Esophagus squamous epithelium (tissue), 5 donors: ENCODE results near the gene AP1S3. TPM values are rescaled to one million over a fixed set of nuclear protein-coding genes. Genes with fewer than 3 reads are reported as not detected.

ENCODE experiments used
- DNase-seq: peaks from one replicate; lab custom pipeline; 2025; lab: John Stamatoyannopoulos, UW
- H3K27ac ChIP-seq, 4 donors: fragments of 200-600 bp; sonication (generic); one replicate each; pipeline ENCODE4 v1.5.1; 2016 to 2019; ENCODE audit warnings: mild to moderate bottlenecking in 1 of 4
- H3K27me3 ChIP-seq, 4 donors: fragments of 200-600 bp; sonication (generic); 1 replicate in 3 of 4; 2 replicates in 1 of 4; pipeline versions ENCODE4 v1.5.1 to v1.6.0; 2017 to 2021; ENCODE audit warnings: antibody characterized with exemption in 1 of 4
- H3K36me3 ChIP-seq, 3 donors: fragments of 200-600 bp; sonication (generic); one replicate each; pipeline ENCODE4 v1.5.1; 2016 to 2019
- H3K4me1 ChIP-seq, 3 donors: fragments of 200-600 bp; sonication (generic); one replicate each; pipeline ENCODE4 v1.5.1; 2017 to 2019
- H3K4me3 ChIP-seq, 4 donors: fragments of 200-600 bp; sonication (generic); 1 replicate in 3 of 4; 2 replicates in 1 of 4; pipeline ENCODE4 v1.5.1; 2016 to 2019; ENCODE audit warnings: mild to moderate bottlenecking in 2 of 4, moderate library complexity in 1 of 4
- H3K9me3 ChIP-seq, 3 donors: fragments of 200-600 bp; sonication (generic); one replicate each; pipeline ENCODE4 v1.5.1; 2016 to 2019
- CTCF ChIP-seq, 6 experiments: fragments of 450-650 bp in 4 of 6; fragments of 200-600 bp in 2 of 6; sonication (generic) in 2 of 6; IDR thresholded peaks; one replicate each; pipeline ENCODE4 v1.5.1; 2016 to 2019; ENCODE audit warnings: antibody characterized with exemption in 6 of 6, mild to moderate bottlenecking in 4 of 6, moderate library complexity in 4 of 6
- POLR2A ChIP-seq, 4 donors: fragments of 450-650 bp; IDR thresholded peaks; one replicate each; pipeline ENCODE4 v1.6.1; 2017; ENCODE audit warnings: antibody characterized with exemption in 4 of 4, mild to moderate bottlenecking in 4 of 4, moderate library complexity in 3 of 4
- WGBS, 2 donors: methylation state at CpG; one replicate each; pipeline ENCODE4 v1.1.5; 2018; 5-methylcytosine and 5-hydroxymethylcytosine counted together
- intact Hi-C: fragments of 100-400 bp; cut with DNase I; formaldehyde crosslinking; loops from one replicate; pipeline ENCODE4 v1.15.0; 2022
- total RNA-seq, 4 donors: library from RNA; depleted of rRNA; stranded (reverse); fragments of >200 nt; gene quantifications; one replicate each; pipeline ENCODE4 v1.1.0, GENCODE V29; 2016
- donor health status: DM: yes; HTN: yes; CAD: no.

The AP1S3 gene
- total RNA-seq, 4 donors from 2014 or later, result 11.3 to 27.4 (median 15.6) TPM

GRCh38 chr2:223740679-223741078 lies 96.7 kb downstream of the AP1S3 start:
- Histone ChIP-seq H3K4me3 (no peak overlapping the region), H3K27me3 (no peaks in the 10 kb centered on the region), H3K36me3 (no peaks in the 10 kb centered on the region), H3K27ac (no peak overlapping the region), H3K9me3 (no peaks in the 10 kb centered on the region), H3K4me1 (no peaks in the 10 kb centered on the region)
- intact Hi-C loops, result no loop called here
- WGBS, 2 donors, result 65 to 100% methylated on average over 2 to 5 of the region's 5 CpGs
- TF ChIP-seq CTCF (IDR thresholded peaks at IDR 0.05) (no peak), POLR2A (IDR thresholded peaks at IDR 0.05) (no peak)
- no peak for DNase-seq

- Histone ChIP-seq H3K36me3 (no peaks in the 10 kb centered on the region), H3K27me3 (no peaks in the 10 kb centered on the region), H3K9me3 (no peaks in the 10 kb centered on the region), H3K4me3 (no peak overlapping the region), H3K27ac (no peak overlapping the region), H3K4me1 (no peaks in the 10 kb centered on the region)
- WGBS, 2 donors, result 90 to 91% methylated on average over 6 of the region's 6 CpGs
- intact Hi-C loops, result no loop called here
- TF ChIP-seq CTCF (IDR thresholded peaks at IDR 0.05) (no peak), POLR2A (IDR thresholded peaks at IDR 0.05) (no peak)
- DNase-seq, result no peak
Observed at GRCh38 chr2:223737207-223737606, 100.2 kb downstream of the AP1S3 start.

GRCh38 chr2:223736488-223736887 lies 100.9 kb downstream of the AP1S3 start:
- no peak for DNase-seq
- H3K4me1 ChIP-seq, result no peaks in the 10 kb centered on the region
- WGBS, 2 donors, result 83 to 86% methylated on average over 4 of the region's 4 CpGs
- H3K27ac ChIP-seq, result no peak overlapping the region
- TF ChIP-seq POLR2A (IDR thresholded peaks at IDR 0.05) (no peak), CTCF (IDR thresholded peaks at IDR 0.05) (no peak)
- no peak overlapping the region for H3K4me3 ChIP-seq
- H3K36me3 ChIP-seq, result no peaks in the 10 kb centered on the region
- intact Hi-C loops, result no loop called here
- H3K9me3 ChIP-seq, result no peaks in the 10 kb centered on the region
- no peaks in the 10 kb centered on the region for H3K27me3 ChIP-seq

GRCh38 chr2:223735659-223736244 lies 101.6 kb downstream of the AP1S3 start:
- intact Hi-C loops, result no loop called here
- TF ChIP-seq CTCF (IDR thresholded peaks at IDR 0.05) (no peak), POLR2A (IDR thresholded peaks at IDR 0.05) (no peak)
- H3K27ac ChIP-seq, result no peak overlapping the region
- 69 to 73% methylated on average over 4 of the region's 4 CpGs for WGBS, 2 donors
- H3K27me3 ChIP-seq, result no peaks in the 10 kb centered on the region
- no peaks in the 10 kb centered on the region for H3K9me3 ChIP-seq
- no peaks in the 10 kb centered on the region for H3K4me1 ChIP-seq
- no peaks in the 10 kb centered on the region for H3K36me3 ChIP-seq
- no peak for DNase-seq
- no peak overlapping the region for H3K4me3 ChIP-seq

- TF ChIP-seq CTCF (IDR thresholded peaks at IDR 0.05) (no peak), POLR2A (IDR thresholded peaks at IDR 0.05) (no peak)
- no peak overlapping the region for H3K27ac ChIP-seq
- intact Hi-C loops, result no loop called here
- no peaks in the 10 kb centered on the region for H3K27me3 ChIP-seq
- 38 to 48% methylated on average over 4 of the region's 5 CpGs for WGBS, 2 donors
- no peaks in the 10 kb centered on the region for H3K9me3 ChIP-seq
- no peak overlapping the region for H3K4me3 ChIP-seq
- DNase-seq, result no peak
- no peaks in the 10 kb centered on the region for H3K4me1 ChIP-seq
- no peaks in the 10 kb centered on the region for H3K36me3 ChIP-seq
Observed at GRCh38 chr2:223735035-223735640, 102.2 kb downstream of the AP1S3 start.
